Measurements from ENCODE around the gene FHOD3. TPM values are rescaled to one million over a fixed set of nuclear protein-coding genes. Genes with fewer than 3 reads are reported as not detected.

FHOD3 gene
- total RNA-seq, 1 donor, result 13.0 TPM

DNA sequence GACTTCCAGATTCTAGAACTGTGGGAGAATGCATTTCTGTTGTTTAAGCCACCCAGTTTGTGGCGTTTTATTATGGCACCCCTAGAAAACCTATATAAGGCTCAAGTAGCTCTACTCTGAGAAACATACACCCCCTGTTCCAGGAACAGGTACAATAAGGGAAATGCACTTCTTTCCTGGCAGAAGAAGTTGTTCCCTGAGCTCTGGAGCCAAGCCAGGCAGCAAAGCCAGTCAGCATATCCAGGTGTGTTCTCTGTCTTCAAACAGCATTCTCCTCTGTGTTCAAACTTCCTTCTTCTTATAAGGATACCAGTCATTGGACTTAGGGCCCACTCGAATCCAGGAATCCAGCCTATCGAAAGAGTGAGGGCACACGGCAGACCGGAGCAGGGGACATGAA, 434.8 kb downstream of the FHOD3 start:
- Histone ChIP-seq H2AFZ (ENCODE audit: low read length) (no peak overlapping the region), H3K27me3 (ENCODE audit: insufficient read depth, low read length) (no peaks in the 10 kb centered on the region), H3K4me2 (ENCODE audit: insufficient read depth, low read length) (no peak overlapping the region), H3K27ac (ENCODE audit: low read depth, low read length) (no peak overlapping the region), H3K9me3 (ENCODE audit: low read depth, low read length) (no peaks in the 10 kb centered on the region), H3K36me3 (ENCODE audit: insufficient read depth, low read length) (no peaks in the 10 kb centered on the region), H3K79me2 (ENCODE audit: insufficient read depth, low read length) (no peaks in the 10 kb centered on the region), H4K20me1 (ENCODE audit: insufficient read depth, low read length) (no peaks in the 10 kb centered on the region), H3K4me1 (ENCODE audit: insufficient read depth, low read length) (no peaks in the 10 kb centered on the region), H3K4me3 (ENCODE audit: insufficient read depth, low read length) (no peak overlapping the region)
- TF ChIP-seq, protein P1, sequence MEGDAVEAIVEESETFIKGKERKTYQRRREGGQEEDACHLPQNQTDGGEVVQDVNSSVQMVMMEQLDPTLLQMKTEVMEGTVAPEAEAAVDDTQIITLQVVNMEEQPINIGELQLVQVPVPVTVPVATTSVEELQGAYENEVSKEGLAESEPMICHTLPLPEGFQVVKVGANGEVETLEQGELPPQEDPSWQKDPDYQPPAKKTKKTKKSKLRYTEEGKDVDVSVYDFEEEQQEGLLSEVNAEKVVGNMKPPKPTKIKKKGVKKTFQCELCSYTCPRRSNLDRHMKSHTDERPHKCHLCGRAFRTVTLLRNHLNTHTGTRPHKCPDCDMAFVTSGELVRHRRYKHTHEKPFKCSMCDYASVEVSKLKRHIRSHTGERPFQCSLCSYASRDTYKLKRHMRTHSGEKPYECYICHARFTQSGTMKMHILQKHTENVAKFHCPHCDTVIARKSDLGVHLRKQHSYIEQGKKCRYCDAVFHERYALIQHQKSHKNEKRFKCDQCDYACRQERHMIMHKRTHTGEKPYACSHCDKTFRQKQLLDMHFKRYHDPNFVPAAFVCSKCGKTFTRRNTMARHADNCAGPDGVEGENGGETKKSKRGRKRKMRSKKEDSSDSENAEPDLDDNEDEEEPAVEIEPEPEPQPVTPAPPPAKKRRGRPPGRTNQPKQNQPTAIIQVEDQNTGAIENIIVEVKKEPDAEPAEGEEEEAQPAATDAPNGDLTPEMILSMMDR (IDR thresholded peaks at IDR 0.05; ENCODE audit: extremely low read depth, low read depth, low read length), result no peak
- no peak for DNase-seq (ENCODE audit: insufficient read length, low spot score, missing footprints)

DNA sequence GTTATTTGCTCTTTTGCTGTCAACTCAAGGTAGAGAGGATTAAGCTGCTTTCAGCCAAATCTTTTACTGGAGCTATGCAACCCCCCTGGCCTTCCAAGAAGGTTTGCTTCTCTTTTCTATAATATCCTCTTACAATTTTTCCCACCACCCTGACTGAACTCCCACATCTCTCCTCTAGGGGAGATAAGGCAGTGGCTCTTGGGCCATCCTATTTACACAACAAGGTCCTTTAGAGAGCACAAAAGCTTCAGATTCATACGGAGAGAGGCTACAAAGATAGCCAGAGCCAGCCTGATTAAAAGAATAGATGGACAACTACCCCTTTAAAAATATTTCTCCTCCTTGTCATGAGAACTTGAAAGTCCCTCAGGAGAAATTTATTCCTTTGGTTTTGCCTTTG, 435.6 kb downstream of the FHOD3 start:
- Histone ChIP-seq H3K27me3 (ENCODE audit: insufficient read depth, low read length) (no peaks in the 10 kb centered on the region), H3K4me2 (ENCODE audit: insufficient read depth, low read length) (no peak overlapping the region), H3K36me3 (ENCODE audit: insufficient read depth, low read length) (no peaks in the 10 kb centered on the region), H3K4me3 (ENCODE audit: insufficient read depth, low read length) (no peak overlapping the region), H2AFZ (ENCODE audit: low read length) (no peak overlapping the region), H3K9me3 (ENCODE audit: low read depth, low read length) (no peaks in the 10 kb centered on the region), H3K79me2 (ENCODE audit: insufficient read depth, low read length) (no peaks in the 10 kb centered on the region), H4K20me1 (ENCODE audit: insufficient read depth, low read length) (no peaks in the 10 kb centered on the region), H3K27ac (ENCODE audit: low read depth, low read length) (no peak overlapping the region), H3K4me1 (ENCODE audit: insufficient read depth, low read length) (no peaks in the 10 kb centered on the region)
- DNase-seq (ENCODE audit: insufficient read length, low spot score, missing footprints), result no peak
- TF ChIP-seq, protein P1 (IDR thresholded peaks at IDR 0.05; ENCODE audit: extremely low read depth, low read depth, low read length), result no peak

DNA sequence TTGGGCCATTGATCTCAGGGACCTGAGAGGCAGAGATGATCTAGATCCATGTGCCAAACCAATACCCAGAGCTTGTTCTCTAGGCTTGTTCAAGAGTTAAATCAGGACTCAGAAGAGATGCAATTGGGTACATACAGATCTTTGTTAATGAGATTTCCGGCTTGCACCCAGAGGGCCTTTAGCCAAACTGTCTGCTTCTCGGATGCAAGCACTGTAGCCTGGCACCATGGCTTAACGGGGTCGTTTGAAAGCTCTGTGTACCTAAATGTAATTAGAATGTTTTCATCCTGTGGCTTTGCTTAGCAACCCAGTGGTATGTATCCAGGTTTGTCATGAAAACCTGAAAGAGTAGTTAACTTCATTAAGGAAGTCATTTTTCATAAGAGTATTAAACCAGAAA, 437.1 kb downstream of the FHOD3 start:
- Histone ChIP-seq H3K9me3 (ENCODE audit: low read depth, low read length) (no peaks in the 10 kb centered on the region), H4K20me1 (ENCODE audit: insufficient read depth, low read length) (no peaks in the 10 kb centered on the region), H3K27me3 (ENCODE audit: insufficient read depth, low read length) (no peaks in the 10 kb centered on the region), H2AFZ (ENCODE audit: low read length) (no peak overlapping the region), H3K4me1 (ENCODE audit: insufficient read depth, low read length) (peaks cover 5% of the 10 kb centered on the region), H3K36me3 (ENCODE audit: insufficient read depth, low read length) (no peaks in the 10 kb centered on the region), H3K79me2 (ENCODE audit: insufficient read depth, low read length) (no peaks in the 10 kb centered on the region), H3K4me3 (ENCODE audit: insufficient read depth, low read length) (no peak overlapping the region), H3K4me2 (ENCODE audit: insufficient read depth, low read length) (no peak overlapping the region), H3K27ac (ENCODE audit: low read depth, low read length) (no peak overlapping the region)
- no peak for DNase-seq (ENCODE audit: insufficient read length, low spot score, missing footprints)
- TF ChIP-seq, protein P1 (IDR thresholded peaks at IDR 0.05; ENCODE audit: extremely low read depth, low read depth, low read length), result no peak

DNA sequence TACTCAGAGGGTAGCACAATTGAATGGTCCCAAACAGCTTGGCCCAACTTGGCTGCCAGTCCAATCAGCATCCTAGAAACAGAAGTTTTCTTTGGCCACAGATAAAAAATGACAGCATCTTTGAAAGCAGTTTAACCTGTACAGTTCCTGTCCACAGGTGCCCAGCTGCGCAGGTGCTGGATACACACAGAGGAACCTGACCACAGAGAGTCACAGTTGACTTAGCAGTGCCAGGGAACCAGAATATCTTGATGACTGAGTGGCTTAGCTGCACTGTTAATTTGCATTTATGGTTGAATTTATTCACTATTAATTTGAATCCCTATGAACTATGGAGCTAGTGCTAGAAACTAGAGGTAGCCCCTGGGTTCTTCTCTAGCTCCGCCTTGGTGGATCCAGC, 437.6 kb downstream of the FHOD3 start:
- Histone ChIP-seq H3K27me3 (ENCODE audit: insufficient read depth, low read length) (no peaks in the 10 kb centered on the region), H3K79me2 (ENCODE audit: insufficient read depth, low read length) (no peaks in the 10 kb centered on the region), H3K27ac (ENCODE audit: low read depth, low read length) (no peak overlapping the region), H3K9me3 (ENCODE audit: low read depth, low read length) (no peaks in the 10 kb centered on the region), H3K4me2 (ENCODE audit: insufficient read depth, low read length) (no peak overlapping the region), H4K20me1 (ENCODE audit: insufficient read depth, low read length) (no peaks in the 10 kb centered on the region), H3K4me1 (ENCODE audit: insufficient read depth, low read length) (peaks cover 5% of the 10 kb centered on the region), H2AFZ (ENCODE audit: low read length) (no peak overlapping the region), H3K4me3 (ENCODE audit: insufficient read depth, low read length) (no peak overlapping the region), H3K36me3 (ENCODE audit: insufficient read depth, low read length) (no peaks in the 10 kb centered on the region)
- TF ChIP-seq, protein P1 (IDR thresholded peaks at IDR 0.05; ENCODE audit: extremely low read depth, low read depth, low read length), result no peak
- DNase-seq (ENCODE audit: insufficient read length, low spot score, missing footprints), result no peak
